CD14-positive monocyte (primary cell): Measurements from ENCODE around the gene FBXW7. TPM values are rescaled to one million over a fixed set of nuclear protein-coding genes. Genes with fewer than 3 reads are reported as not detected.

ENCODE experiments used
- DNase-seq, 3 donors: peaks; one replicate each; pipeline ENCODE4 v3.0.0-alpha.2; 2011 to 2022
- H2AFZ ChIP-seq: 2 replicates; pipeline ENCODE4 v1.6.0; 2012; ENCODE audit warnings: mild to moderate bottlenecking, low read depth, low read length, inconsistent platforms; ENCODE audit not compliant: insufficient read depth, poor library complexity, severe bottlenecking
- H3K27ac ChIP-seq, 2 donors: 1 replicate in 1 of 2; 2 replicates in 1 of 2; pipeline ENCODE4 v1.5.1; 2012 to 2013; ENCODE audit warnings: low read length in 2 of 2, control low read depth in 1 of 2, inconsistent platforms in 1 of 2, low read depth in 1 of 2, mild to moderate bottlenecking in 1 of 2
- H3K27me3 ChIP-seq, 2 donors: one replicate each; pipeline versions ENCODE4 v1.6.0 to v1.6.1; 2011 to 2013; ENCODE audit warnings: low read length in 2 of 2; ENCODE audit not compliant: control insufficient read depth in 2 of 2, insufficient read depth in 2 of 2
- H3K36me3 ChIP-seq, 2 donors: replicated peaks in 1 of 2; 1 replicate in 1 of 2; 2 replicates in 1 of 2; pipeline versions ENCODE4 v1.5.1 to v1.6.1; 2012 to 2013; ENCODE audit warnings: low read length in 2 of 2, control low read depth in 1 of 2, inconsistent platforms in 1 of 2, mild to moderate bottlenecking in 1 of 2; ENCODE audit not compliant: insufficient read depth in 2 of 2, control insufficient read depth in 1 of 2
- H3K4me1 ChIP-seq, 2 donors: 1 replicate in 1 of 2; 2 replicates in 1 of 2; pipeline versions ENCODE4 v1.5.1 to v1.6.1; 2012 to 2013; ENCODE audit warnings: low read length in 2 of 2, control low read depth in 1 of 2, inconsistent platforms in 1 of 2, mild to moderate bottlenecking in 1 of 2, moderate library complexity in 1 of 2; ENCODE audit not compliant: insufficient read depth in 2 of 2, control insufficient read depth in 1 of 2
- H3K4me2 ChIP-seq: replicated peaks from 2 replicates; pipeline ENCODE3; 2012; ENCODE audit warnings: low read length, moderate library complexity, mild to moderate bottlenecking; ENCODE audit not compliant: poor library complexity, severe bottlenecking; ENCODE audit errors: extremely low read depth
- H3K4me3 ChIP-seq, 3 experiments: fragments of 200-600 bp in 1 of 3; sonication (generic) in 1 of 3; replicated peaks in 1 of 3; 1 replicate in 2 of 3; 2 replicates in 1 of 3; pipeline ENCODE4 v1.5.1; 2011 to 2013; ENCODE audit warnings: low read length in 3 of 3, mild to moderate bottlenecking in 3 of 3, control low read depth in 2 of 3, low read depth in 2 of 3, inconsistent platforms in 1 of 3, moderate library complexity in 1 of 3
- H3K79me2 ChIP-seq: 2 replicates; pipeline ENCODE4 v1.6.0; 2012; ENCODE audit warnings: mild to moderate bottlenecking, control low read depth, inconsistent platforms, low read length, moderate library complexity; ENCODE audit not compliant: insufficient read depth
- H3K9ac ChIP-seq: 2 replicates; pipeline ENCODE4 v1.6.0; 2017; ENCODE audit warnings: low read length, mild to moderate bottlenecking; ENCODE audit not compliant: insufficient read depth, poor library complexity, severe bottlenecking
- H3K9me3 ChIP-seq, 2 donors: replicated peaks in 1 of 2; 1 replicate in 1 of 2; 2 replicates in 1 of 2; pipeline versions ENCODE4 v1.5.1 to v1.6.1; 2012 to 2013; ENCODE audit warnings: low read length in 2 of 2, control low read depth in 1 of 2; ENCODE audit not compliant: control insufficient read depth in 1 of 2, insufficient read depth in 1 of 2
- H4K20me1 ChIP-seq: 2 replicates; pipeline ENCODE4 v1.6.0; 2012; ENCODE audit warnings: mild to moderate bottlenecking, low read length, control low read depth, moderate library complexity; ENCODE audit not compliant: insufficient read depth
- H3K27ac Mint-ChIP-seq, 7 donors: one replicate each; pipeline ENCODE4 v1.8.0; 2020; ENCODE audit warnings: mild to moderate bottlenecking in 7 of 7, mixed read lengths in 7 of 7, moderate library complexity in 6 of 7, inconsistent platforms in 2 of 7
- H3K27me3 Mint-ChIP-seq, 3 donors: one replicate each; pipeline ENCODE4 v1.8.0; 2021 to 2022; ENCODE audit warnings: low read depth in 3 of 3, mild to moderate bottlenecking in 3 of 3, mixed read lengths in 3 of 3, moderate library complexity in 3 of 3, inconsistent platforms in 1 of 3
- H3K36me3 Mint-ChIP-seq, 2 donors: one replicate each; pipeline ENCODE4 v1.8.0; 2020; ENCODE audit warnings: mixed read lengths in 2 of 2, inconsistent platforms in 1 of 2, mild to moderate bottlenecking in 1 of 2
- H3K4me1 Mint-ChIP-seq: one replicate; pipeline ENCODE4 v1.8.0; 2020; ENCODE audit warnings: mild to moderate bottlenecking, mixed read lengths
- H3K4me3 Mint-ChIP-seq, 2 donors: one replicate each; pipeline ENCODE4 v1.8.0; 2020; ENCODE audit warnings: mild to moderate bottlenecking in 2 of 2, mixed read lengths in 2 of 2, moderate library complexity in 1 of 2
- H3K9me3 Mint-ChIP-seq, 7 donors: one replicate each; pipeline ENCODE4 v1.8.0; 2020 to 2022; ENCODE audit warnings: mixed read lengths in 7 of 7, mild to moderate bottlenecking in 6 of 7, moderate library complexity in 6 of 7, inconsistent platforms in 2 of 7
- CTCF ChIP-seq: fragments of 200-600 bp; IDR thresholded peaks from one replicate; pipeline ENCODE4 v1.8.0; 2022; ENCODE audit warnings: antibody characterized with exemption, mild to moderate bottlenecking
- WGBS: methylation state at CpG from one replicate; pipeline ENCODE4 v1.1.5; 2013; ENCODE audit warnings: missing lambda C conversion rate; ENCODE audit not compliant: insufficient coverage; 5-methylcytosine and 5-hydroxymethylcytosine counted together
- intact Hi-C, 2 donors: fragments of 100-400 bp; cut with micrococcal nuclease; formaldehyde crosslinking; loops; one replicate each; pipeline versions ENCODE4 v1.15.0 to v1.15.1; 2023
- polyA plus RNA-seq, 3 donors: library from polyadenylated mRNA; depleted of rRNA in 1 of 3; unstranded in 2 of 3; stranded (reverse) in 1 of 3; fragments of 300-500 nt in 2 of 3; fragments of >200 nt in 1 of 3; fragmentation: Illumina TruSeq in 2 of 3; gene quantifications; 1 replicate in 2 of 3; 2 replicates in 1 of 3; pipeline ENCODE4 v1.2.3, GENCODE V29; 2012 to 2021

Gene FBXW7
- polyA plus RNA-seq, 3 donors, result 25.1 to 44.9 (median 35.6) TPM

- Mint-ChIP-seq H3K4me1 (peaks cover 36% of the 10 kb centered on the region), H3K4me3 (no peak overlapping the region), H3K27ac (peak overlapping the region in 1 of 7 donors; percentile 66), H3K27me3 (peaks cover 0 to 1% (median 0%) of the 10 kb centered on the region in 3 donors), H3K36me3 (peaks cover 10 to 25% of the 10 kb centered on the region in 2 donors), H3K9me3 (no peaks in the 10 kb centered on the region)
- H3K4me2 ChIP-seq, result no peak overlapping the region
- DNase-seq, result no peak
- no peak overlapping the region for H2AFZ ChIP-seq
- no peak overlapping the region for H3K27ac ChIP-seq
- H3K27me3 ChIP-seq, result no peaks in the 10 kb centered on the region
- H4K20me1 ChIP-seq, result peaks cover 100% of the 10 kb centered on the region
- intact Hi-C loops, result no loop called here
- H3K79me2 ChIP-seq, result peaks cover 95% of the 10 kb centered on the region
- H3K36me3 ChIP-seq, result peaks cover 3 to 10% of the 10 kb centered on the region in 2 donors
- H3K9me3 ChIP-seq, result no peaks in the 10 kb centered on the region
- no peak overlapping the region for H3K9ac ChIP-seq
- TF ChIP-seq CTCF, result no peak
- no peak overlapping the region for H3K4me3 ChIP-seq
- peaks cover 12 to 24% of the 10 kb centered on the region in 2 donors for H3K4me1 ChIP-seq
Observed at GRCh38 chr4:152514356-152514755, 21.5 kb downstream of the FBXW7 start.

DNA sequence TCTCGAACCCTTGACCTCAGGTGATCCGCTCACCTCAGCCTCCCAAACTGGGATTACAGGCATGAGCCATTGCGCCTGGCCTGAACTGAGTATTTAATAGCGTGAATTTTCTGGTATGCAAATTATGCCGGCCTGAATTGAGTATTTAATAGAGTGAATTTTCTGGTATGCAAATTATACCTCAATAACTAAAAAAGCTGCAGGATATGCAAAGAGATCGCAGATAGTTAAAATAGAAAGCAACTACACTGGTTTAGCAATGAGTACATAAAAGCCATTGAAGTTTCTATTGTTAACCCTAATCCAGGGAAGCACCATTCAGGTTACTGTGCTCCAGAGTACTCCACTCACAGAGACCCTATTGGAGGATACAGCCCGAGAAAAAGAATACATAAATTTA is 22.8 kb downstream of the FBXW7 start:
- peaks cover 96% of the 10 kb centered on the region for H3K79me2 ChIP-seq
- no peak overlapping the region for H3K4me2 ChIP-seq
- peaks cover 100% of the 10 kb centered on the region for H4K20me1 ChIP-seq
- no peak for DNase-seq
- WGBS, result no CpG with 5 or more reads among the region's 7 CpGs
- H3K4me3 Mint-ChIP-seq, result no peak overlapping the region
- H2AFZ ChIP-seq, result no peak overlapping the region
- no peak for TF ChIP-seq CTCF
- peaks cover 12 to 34% of the 10 kb centered on the region in 2 donors for H3K36me3 Mint-ChIP-seq
- peaks cover 0 to 1% (median 0%) of the 10 kb centered on the region in 3 donors for H3K27me3 Mint-ChIP-seq
- peaks cover 12 to 24% of the 10 kb centered on the region in 2 donors for H3K4me1 ChIP-seq
- no peaks in the 10 kb centered on the region for H3K9me3 Mint-ChIP-seq
- H3K27ac Mint-ChIP-seq, result no peak overlapping the region
- no peak overlapping the region for H3K4me3 ChIP-seq
- H3K9ac ChIP-seq, result no peak overlapping the region
- intact Hi-C loops, result no loop called here
- H3K4me1 Mint-ChIP-seq, result peaks cover 36% of the 10 kb centered on the region
- no peaks in the 10 kb centered on the region for H3K9me3 ChIP-seq
- H3K27ac ChIP-seq, result no peak overlapping the region
- H3K36me3 ChIP-seq, result peaks cover 5 to 14% of the 10 kb centered on the region in 2 donors
- H3K27me3 ChIP-seq, result no peaks in the 10 kb centered on the region
